Measurements from ENCODE around the gene MGAT2.
"Not testable (repeated sequence)": the region's sequence is repeated elsewhere in the genome, so short reads cannot be mapped to it uniquely, and the experiment has no call there.

MGAT2 gene

DNA sequence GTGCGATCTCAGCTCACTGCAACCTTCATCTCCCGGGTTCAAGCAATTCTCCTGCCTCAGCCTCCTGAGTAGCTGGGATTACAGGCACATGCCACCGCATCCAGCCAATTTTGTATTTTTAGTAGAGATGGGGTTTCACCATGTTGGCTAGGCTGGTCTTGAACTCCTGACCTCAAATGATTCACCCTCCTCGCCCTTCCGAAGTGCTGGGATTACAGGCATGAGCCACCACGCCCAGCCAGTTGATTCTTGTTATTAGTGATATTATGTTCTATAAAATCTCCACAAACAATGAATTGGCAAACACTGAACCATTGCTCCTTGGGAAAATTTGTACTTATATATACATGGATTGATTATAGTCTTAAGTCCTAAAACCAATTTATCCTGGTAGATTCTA is 36.9 kb downstream of the MGAT2 start:
- not testable (repeated sequence) for FAIRE-seq

DNA sequence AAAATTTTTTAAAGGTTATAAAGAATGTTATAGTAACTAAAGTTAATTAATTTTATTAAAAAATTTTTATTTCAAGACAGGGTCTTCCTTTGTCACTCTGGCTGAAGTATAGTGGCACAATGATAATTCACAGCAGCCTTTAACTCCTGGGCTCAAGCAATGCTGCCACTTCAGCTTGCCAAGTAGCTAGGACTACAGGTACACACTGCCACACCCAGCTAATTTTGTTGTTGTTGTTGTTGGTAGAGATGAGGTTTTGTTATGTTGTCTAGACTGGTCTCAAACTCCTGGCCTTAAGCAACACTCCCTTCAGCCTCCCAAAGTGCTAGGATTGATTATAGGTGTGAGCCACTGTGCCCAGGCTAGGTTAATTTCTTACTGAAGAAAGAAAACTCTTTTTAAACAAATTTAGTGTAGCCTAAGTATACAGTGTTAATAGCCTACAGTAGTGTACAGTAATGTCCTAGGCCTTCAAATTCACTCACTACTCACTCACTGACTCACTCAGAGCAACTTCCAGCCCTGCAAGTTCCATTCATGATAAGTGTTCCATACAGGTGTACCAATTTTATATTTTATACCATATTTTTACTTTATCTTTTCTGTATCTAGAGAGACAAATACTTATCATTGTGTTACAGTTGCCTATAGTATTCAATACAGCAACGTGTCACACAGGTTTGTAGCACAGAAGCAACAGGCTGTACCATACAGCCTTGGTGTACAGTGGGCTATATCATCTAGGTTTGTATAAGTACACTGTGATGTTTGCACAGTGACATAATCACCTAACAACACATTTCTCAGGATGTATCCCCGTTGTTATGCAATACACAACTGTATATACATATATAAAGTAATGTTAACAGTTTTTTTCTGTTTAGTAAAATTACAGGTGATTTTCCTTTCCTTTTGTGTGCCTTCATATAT is 39.2 kb downstream of the MGAT2 start:
- FAIRE-seq, result no peak

DNA sequence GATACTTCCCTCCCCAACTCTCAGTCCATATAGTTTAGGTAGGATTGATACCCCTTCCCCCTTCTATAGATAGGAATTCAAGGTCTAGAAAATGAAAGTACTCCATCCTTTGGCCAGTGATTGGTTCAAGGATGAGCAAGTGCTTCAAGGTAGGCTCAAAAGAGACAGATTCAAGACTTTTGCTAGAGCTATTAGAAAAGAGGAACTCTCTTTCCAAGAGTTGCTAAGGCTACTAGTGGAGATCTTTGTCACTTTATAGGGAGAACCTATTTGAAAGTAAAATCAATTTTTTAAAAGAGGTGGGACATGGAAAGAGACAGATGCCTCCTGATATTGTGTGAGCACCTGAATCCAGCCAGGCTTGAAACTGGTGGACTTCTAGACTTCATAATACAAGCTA is 49.9 kb downstream of the MGAT2 start:
- FAIRE-seq, result no peak
